ENCODE measurements around the gene TMEM248. TPM values are rescaled to one million over a fixed set of nuclear protein-coding genes. Genes with fewer than 3 reads are reported as not detected.
"Not testable (repeated sequence)": the region's sequence is repeated elsewhere in the genome, so short reads cannot be mapped to it uniquely, and the experiment has no call there.

The TMEM248 gene
- total RNA-seq, 1 donor from 2014 or later: 54.0 TPM

- DNase-seq (ENCODE audit: low read depth in 2 of 2): peak; percentile 94 to 98
Observed at GRCh38 chr7:66996444-66997191, 75.6 kb downstream of the TMEM248 start, which contains the start of gene TYW1. Gene TYW1, plus strand, starts transcription at chr7:66996833. Its CDS starts 146 bp downstream, at chr7:66996979.

DNA sequence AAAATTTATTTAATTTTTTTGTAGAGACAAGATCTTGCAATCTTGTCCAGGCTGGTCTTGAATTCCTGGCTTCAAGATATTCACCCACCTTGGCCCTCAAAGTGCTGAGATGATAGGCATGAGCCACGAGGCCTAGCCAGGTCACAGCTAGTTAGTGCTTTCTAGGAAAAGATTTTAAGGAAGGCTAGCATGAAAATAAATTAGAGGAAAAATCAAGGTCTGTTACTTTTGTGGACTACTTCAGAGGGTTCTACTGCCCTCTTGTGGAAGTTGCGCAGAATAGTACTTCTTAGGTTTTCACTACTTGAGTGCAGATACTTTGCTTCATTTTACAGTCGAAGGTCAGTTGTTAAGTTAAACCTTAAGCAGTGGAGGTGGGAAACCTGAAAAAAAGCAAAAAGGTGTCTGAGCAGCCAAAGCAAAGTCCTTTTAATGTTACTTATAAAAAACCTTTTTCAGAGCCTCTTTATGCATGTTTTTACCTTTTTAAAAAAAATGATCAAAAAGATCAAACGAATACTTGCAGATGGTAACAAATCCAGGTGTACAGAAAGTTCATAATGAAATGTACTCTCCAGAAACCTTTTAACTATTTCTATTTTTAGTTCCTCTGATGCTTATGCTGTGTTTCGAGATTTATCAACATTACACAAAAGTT is 79.7 kb downstream of the TMEM248 start:
- DNase-seq (ENCODE audit: low read depth in 2 of 2): not testable (repeated sequence)

DNA sequence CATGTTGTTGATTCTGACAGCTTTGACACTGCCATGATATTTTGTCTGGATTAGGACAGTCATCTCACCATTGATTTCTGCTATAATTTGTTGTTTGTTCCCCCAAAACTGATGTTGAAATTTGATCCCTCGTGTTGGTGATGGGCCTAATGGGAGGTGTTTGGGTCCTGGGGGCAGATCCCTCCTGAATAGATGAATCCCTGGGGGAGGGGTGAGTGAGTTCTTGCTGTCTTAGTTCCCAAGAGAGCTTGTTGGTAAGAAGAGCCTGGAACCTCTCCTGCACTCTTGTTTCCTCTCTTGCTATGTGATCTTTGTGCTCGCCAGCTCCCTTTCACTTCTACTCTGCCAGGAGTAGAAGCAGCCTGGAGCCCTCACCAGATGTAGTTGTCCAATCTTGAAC is 83.1 kb downstream of the TMEM248 start:
- DNase-seq (ENCODE audit: low read depth in 2 of 2): not testable (repeated sequence)

GRCh38 chr7:67006965-67007364 is 85.9 kb downstream of the TMEM248 start:
- no peak for DNase-seq (ENCODE audit: low read depth in 2 of 2)

Other genes with a start within 250 kb of the TMEM248 start
- gene RABGEF1, start 180.5 kb upstream of the TMEM248 start, total RNA-seq: 18.1 and 22.4 TPM in 2 replicates
- gene SBDS, start 74.4 kb downstream of the TMEM248 start, total RNA-seq: 61.2 and 71.8 TPM in 2 replicates
- gene TYW1, start 75.6 kb downstream of the TMEM248 start, total RNA-seq: 12.5 and 12.6 TPM in 2 replicates